Measurements from ENCODE around the gene SIGLEC8.

The SIGLEC8 gene

DNA sequence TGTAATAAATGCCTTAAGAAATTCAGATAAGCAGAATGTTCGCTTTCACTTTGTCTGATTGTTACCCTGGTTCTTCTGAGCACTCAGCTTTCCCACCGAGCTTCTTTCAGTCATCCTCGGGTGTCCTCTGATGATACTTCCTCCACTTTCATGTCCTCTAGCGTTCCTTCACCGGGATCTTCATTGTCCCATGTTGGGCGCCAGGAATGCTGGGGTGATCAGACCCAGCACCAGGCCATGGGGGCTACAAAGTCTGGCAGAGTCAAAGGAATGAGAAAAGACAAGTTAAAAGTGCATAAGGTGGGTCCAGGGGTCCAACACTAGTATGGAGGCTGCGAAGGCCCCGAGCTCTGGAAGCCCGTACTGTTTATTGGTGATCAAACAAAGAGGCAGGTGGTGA is 56.1 kb downstream of the SIGLEC8 start:
- no peak for DNase-seq (ENCODE audit: low read depth in 2 of 2)

Data from fibroblast of skin of left quadriceps (primary cell).